AG04449 (cell line): ENCODE measurements around the gene ACBD4.

Experiments
- CTCF ChIA-PET: fragments of 350-600 bp; formaldehyde crosslinking; extraction: SDS; loops from one replicate; lab custom pipeline; 2021; ENCODE audit warnings: antibody characterized with exemption; lab: Yijun Ruan, JAX
- POLR2A ChIA-PET: fragments of 400-600, 350-600 bp; formaldehyde crosslinking; extraction: SDS; loops from one replicate; lab custom pipeline; 2020; ENCODE audit warnings: antibody characterized with exemption, inconsistent platforms; lab: Yijun Ruan, JAX
- DNase-seq: peaks from one replicate; pipeline ENCODE4 v3.0.0-alpha.2; 2010; ENCODE audit warnings: low read depth, low spot score
- H3K4me3 ChIP-seq: 2 replicates; pipeline ENCODE4 v1.5.1; 2011; ENCODE audit warnings: low read depth, mild to moderate bottlenecking, control low read depth, low read length
- CTCF ChIP-seq: IDR thresholded peaks from one replicate; pipeline ENCODE4 v1.5.1; 2011; ENCODE audit warnings: mild to moderate bottlenecking, moderate library complexity, low read length, control low read depth, inconsistent platforms; ENCODE audit not compliant: insufficient read depth; ENCODE audit errors: missing control alignments

ACBD4 gene

GRCh38 chr17:45125509-45125908, 10.0 kb upstream of the ACBD4 start:
- CTCF ChIA-PET: interaction anchor here (0.7 to 5.1 kb wide), 4 partner anchors 10 to 31 kb away, joined by 3 to 74 read pairs (median 9); partner anchors contain the start of gene ACBD4
- no peak for TF ChIP-seq CTCF

GRCh38 chr17:45127207-45127547, 8.3 kb upstream of the ACBD4 start:
- H3K4me3 ChIP-seq: no peak overlapping the region
- CTCF ChIA-PET: interaction anchor here (0.7 to 16.6 kb wide), 5 partner anchors 8 to 604 kb away, joined by 3 to 677 read pairs (median 45); partner anchors contain the start of gene ACBD4
- TF ChIP-seq CTCF: no peak
- POLR2A ChIA-PET: interaction anchor here (2.6 kb wide), 1 partner anchor 22 kb away, joined by 11 read pairs; the partner anchor contains the start of gene HEXIM1
- no peak for DNase-seq

More at GRCh38 chr17:45125509-45125908, 10.0 kb upstream of the ACBD4 start:
- no peak overlapping the region for H3K4me3 ChIP-seq
- no peak for DNase-seq
- POLR2A ChIA-PET: no interaction called here

- ChIA-PET CTCF (interaction anchor here (1.0 to 16.6 kb wide), 6 partner anchors 8 to 207 kb away, joined by 3 to 677 read pairs (median 40); partner anchors contain the start of gene ACBD4), POLR2A (interaction anchor here (1.1 to 2.6 kb wide), 2 partner anchors 9 to 21 kb away, joined by 3 to 11 read pairs; partner anchors contain the start of gene HEXIM1)
- TF ChIP-seq CTCF: no peak
- DNase-seq: no peak
- H3K4me3 ChIP-seq: no peak overlapping the region
Measured at GRCh38 chr17:45127548-45128300, 7.8 kb upstream of the ACBD4 start.

- no peak for TF ChIP-seq CTCF
- DNase-seq: no peak
- no peak overlapping the region for H3K4me3 ChIP-seq
- POLR2A ChIA-PET: interaction anchor here (1.1 to 2.6 kb wide), 2 partner anchors 9 to 20 kb away, joined by 3 to 11 read pairs; partner anchors contain the start of gene HEXIM1
- CTCF ChIA-PET: interaction anchor here (1.0 to 16.6 kb wide), 6 partner anchors 11 to 207 kb away, joined by 3 to 677 read pairs (median 22); partner anchors contain the start of gene HEXIM2
Measured at GRCh38 chr17:45128331-45128730, 7.2 kb upstream of the ACBD4 start.

- no peak for TF ChIP-seq CTCF
- POLR2A ChIA-PET: interaction anchor here (2.6 kb wide), 1 partner anchor 20 kb away, joined by 11 read pairs; the partner anchor contains the start of gene HEXIM1
- CTCF ChIA-PET: interaction anchor here (0.9 to 16.6 kb wide), 10 partner anchors 10 to 208 kb away, joined by 3 to 677 read pairs (median 7); partner anchors contain the start of genes HEXIM1 and HEXIM2
- H3K4me3 ChIP-seq: no peak overlapping the region
- no peak for DNase-seq
Measured at GRCh38 chr17:45128989-45129388, 6.5 kb upstream of the ACBD4 start.
